GM12891 (cell line): ENCODE data around the gene SLC33A1.

Source experiments
- PAX5 ChIP-seq: IDR thresholded peaks from 2 replicates; pipeline ENCODE4 v1.6.1; 2011; ENCODE audit warnings: low read length, moderate library complexity, mild to moderate bottlenecking; ENCODE audit not compliant: insufficient read depth, severe bottlenecking
- POLR2A ChIP-seq: IDR thresholded peaks from 2 replicates; pipeline ENCODE4 v1.6.1; 2011; ENCODE audit warnings: low read depth, low read length, control low read depth
- POLR2AphosphoS5 ChIP-seq: IDR thresholded peaks from 2 replicates; pipeline ENCODE4 v1.6.1; 2011; ENCODE audit warnings: low read depth, low read length, control low read depth
- POU2F2 ChIP-seq: IDR thresholded peaks from 2 replicates; pipeline ENCODE4 v1.6.1; 2011; ENCODE audit warnings: low read depth, mild to moderate bottlenecking, control low read depth, low read length, moderate library complexity
- SPI1 ChIP-seq: IDR thresholded peaks from 2 replicates; pipeline ENCODE4 v1.6.1; 2011; ENCODE audit warnings: low read depth, low read length, control low read depth
- TAF1 ChIP-seq: IDR thresholded peaks from 2 replicates; pipeline ENCODE4 v1.6.1; 2011; ENCODE audit warnings: low read depth, low read length, control low read depth

- TF ChIP-seq TAF1 (no peak), POLR2AphosphoS5 (no peak), POLR2A (no peak), PAX5 (no peak), SPI1 (no peak), POU2F2 (no peak)
These were observed 6.2 kb downstream of the SLC33A1 start for GRCh38 chr3:155847993-155848392.
